SHP77 treated with DMSO at 0.1 percent for 48 hours (cell line): Measurements from ENCODE around the gene MS4A10.

Experiments
- DNase-seq: peaks from one replicate; lab custom pipeline; 2025; lab: John Stamatoyannopoulos, UW

The MS4A10 gene

GRCh38 chr11:60830478-60831142, 45.5 kb downstream of the MS4A10 start:
- no peak for DNase-seq

- peak; percentile 11 for DNase-seq
Measured at GRCh38 chr11:60831143-60831500, 46.0 kb downstream of the MS4A10 start.

- no peak for DNase-seq
Measured at GRCh38 chr11:60831501-60832079, 46.5 kb downstream of the MS4A10 start.

GRCh38 chr11:60834742-60835533, 49.8 kb downstream of the MS4A10 start:
- DNase-seq: no peak

GRCh38 chr11:60835534-60835846, 50.4 kb downstream of the MS4A10 start:
- DNase-seq: no peak

DNA sequence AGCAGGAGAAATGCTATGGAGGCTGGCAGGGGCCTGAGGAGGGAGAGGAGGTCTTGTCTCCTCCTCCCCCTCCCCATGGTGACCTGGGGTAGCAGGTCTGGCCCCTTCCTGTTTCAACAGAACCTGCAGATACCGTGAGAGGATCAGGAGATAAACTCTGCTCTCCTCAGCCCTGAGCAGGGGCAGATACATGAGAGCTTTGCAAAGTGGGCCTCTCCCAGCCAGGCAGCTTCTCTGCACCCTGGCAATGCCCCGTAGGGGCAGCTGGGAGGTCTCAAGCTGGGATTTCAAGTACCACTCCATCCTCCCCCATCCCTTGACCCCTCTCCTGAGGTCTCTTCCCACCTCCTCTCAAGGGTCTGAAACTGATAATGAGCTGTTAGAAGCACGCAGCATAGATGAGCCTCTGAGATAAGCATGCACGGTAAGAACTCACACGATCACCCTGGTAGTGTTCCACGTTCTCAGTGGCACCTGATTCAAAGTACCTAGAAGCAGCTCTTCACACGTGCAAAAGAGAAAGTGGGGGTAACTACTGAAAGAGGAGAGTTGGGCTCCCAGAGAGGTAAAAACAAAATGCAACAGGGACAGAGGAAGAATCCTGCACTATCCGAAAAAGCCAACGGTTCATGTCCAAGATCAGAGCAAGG, 51.9 kb downstream of the MS4A10 start:
- no peak for DNase-seq

- no peak for DNase-seq
Measured at GRCh38 chr11:60838132-60838531, 53.0 kb downstream of the MS4A10 start.

DNA sequence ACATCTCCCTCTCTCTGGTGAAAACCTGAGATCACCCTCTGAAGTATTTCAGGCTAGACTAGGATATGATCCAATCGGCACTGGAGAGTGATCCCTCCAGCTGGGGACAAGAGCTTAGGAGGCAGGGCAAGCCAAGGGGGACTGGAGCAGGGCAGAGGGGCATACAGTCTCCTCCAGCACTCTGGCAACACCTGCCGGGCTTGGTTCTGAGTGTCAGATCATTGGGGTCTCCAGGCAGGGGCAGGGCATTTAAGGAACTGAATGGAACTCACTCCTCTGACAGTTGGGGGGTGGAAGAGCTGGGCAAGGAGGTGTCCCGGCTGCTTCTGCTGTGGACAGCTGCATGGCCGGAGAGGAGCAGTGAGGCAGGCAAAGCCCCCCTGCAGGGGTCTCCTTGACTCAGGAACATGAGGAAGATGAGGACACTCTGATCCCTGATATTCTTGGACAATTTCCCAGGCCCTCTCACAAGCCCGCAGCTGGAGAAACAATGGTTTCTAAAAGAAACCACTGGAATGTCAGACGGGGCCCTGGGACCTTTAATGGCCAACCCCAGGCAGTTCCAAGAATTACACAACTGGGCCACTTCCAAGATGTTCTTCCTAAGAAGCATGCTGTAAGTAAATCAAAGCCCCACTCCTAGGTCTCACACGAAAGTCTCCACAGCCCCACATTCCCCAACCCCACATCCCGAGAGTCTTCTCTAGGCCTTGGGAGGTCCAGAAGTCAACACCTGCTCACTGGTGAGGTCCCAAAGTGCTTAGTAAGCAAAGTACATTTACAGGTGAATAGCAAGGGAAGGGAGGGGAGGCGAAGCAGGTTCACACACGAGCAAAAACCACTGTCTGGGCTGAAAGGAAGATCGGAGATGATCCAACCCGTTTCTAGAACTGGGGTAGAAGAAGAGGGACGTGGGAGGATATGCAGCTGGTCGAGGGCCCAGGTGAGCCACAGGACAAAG, 55.6 kb downstream of the MS4A10 start:
- DNase-seq: no peak

GRCh38 chr11:60841797-60842667, 56.9 kb downstream of the MS4A10 start, which contains the start of gene CCDC86:
Gene CCDC86, plus strand, starts transcription at chr11:60842113. Its CDS starts 12 bp downstream, at chr11:60842125.
- peak; percentile 20 for DNase-seq

GRCh38 chr11:60842668-60843600, 57.8 kb downstream of the MS4A10 start:
- DNase-seq: no peak

GRCh38 chr11:60844045-60844869, 59.1 kb downstream of the MS4A10 start:
- DNase-seq: no peak

DNA sequence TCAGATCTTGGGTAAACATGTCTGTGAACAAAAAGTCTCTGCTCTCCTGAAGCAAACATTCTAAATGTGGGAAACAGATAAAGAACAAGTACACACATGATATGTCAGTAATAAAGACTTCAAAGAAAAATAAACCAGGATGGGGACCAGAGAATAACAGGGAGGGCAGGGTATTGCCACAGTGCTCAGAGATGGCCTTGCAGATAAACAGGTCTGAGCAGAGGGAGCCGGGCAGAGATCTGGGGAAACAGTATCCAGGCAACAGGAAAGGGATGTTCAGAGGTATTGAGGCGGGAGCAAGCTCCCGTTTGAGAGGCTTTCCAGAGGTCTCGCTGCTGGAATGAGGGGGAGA, 59.7 kb downstream of the MS4A10 start:
- no peak for DNase-seq

DNA sequence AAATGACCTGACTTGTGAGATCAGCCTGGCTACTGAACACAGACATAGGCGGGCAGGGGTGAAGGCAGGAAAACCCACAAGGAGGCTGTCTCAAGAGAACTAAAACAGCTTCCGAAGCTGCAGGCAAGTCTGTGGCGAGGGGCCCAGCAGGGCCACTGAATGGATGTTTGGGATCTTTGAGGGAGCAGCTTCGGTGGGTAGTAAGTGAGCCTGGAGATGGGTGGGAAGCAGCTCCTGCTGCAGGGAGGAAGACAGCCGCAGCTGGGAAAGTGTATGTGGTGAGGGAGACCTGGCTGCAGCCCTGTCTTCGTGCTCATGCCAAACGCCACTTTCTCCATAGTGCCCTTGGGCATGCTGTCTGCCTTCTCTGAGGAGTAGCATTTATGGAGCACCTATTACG, 60.2 kb downstream of the MS4A10 start:
- DNase-seq: no peak

- DNase-seq: no peak
Measured at GRCh38 chr11:60847281-60847680, 62.1 kb downstream of the MS4A10 start.

DNA sequence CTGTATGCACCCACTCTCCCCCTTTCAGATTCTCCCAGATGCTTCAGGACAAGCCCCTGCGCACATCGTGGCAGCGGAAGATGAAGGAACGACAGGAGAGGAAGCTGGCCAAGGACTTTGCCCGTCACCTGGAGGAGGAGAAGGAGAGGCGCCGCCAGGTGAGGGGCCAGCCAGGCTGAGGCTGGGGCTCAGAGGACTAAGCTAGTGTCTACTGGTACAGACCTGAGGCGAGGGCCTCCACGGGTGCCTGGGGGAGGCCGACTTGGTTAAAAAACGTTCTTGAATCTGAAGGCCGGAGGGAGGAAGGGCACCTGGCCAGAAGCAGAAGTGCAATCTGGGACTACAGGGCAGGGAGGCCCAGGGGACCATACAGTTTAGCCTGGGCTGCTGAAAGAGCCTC, 62.8 kb downstream of the MS4A10 start:
- DNase-seq: no peak

- no peak for DNase-seq
Measured at GRCh38 chr11:60848714-60849151, 63.6 kb downstream of the MS4A10 start.

DNA sequence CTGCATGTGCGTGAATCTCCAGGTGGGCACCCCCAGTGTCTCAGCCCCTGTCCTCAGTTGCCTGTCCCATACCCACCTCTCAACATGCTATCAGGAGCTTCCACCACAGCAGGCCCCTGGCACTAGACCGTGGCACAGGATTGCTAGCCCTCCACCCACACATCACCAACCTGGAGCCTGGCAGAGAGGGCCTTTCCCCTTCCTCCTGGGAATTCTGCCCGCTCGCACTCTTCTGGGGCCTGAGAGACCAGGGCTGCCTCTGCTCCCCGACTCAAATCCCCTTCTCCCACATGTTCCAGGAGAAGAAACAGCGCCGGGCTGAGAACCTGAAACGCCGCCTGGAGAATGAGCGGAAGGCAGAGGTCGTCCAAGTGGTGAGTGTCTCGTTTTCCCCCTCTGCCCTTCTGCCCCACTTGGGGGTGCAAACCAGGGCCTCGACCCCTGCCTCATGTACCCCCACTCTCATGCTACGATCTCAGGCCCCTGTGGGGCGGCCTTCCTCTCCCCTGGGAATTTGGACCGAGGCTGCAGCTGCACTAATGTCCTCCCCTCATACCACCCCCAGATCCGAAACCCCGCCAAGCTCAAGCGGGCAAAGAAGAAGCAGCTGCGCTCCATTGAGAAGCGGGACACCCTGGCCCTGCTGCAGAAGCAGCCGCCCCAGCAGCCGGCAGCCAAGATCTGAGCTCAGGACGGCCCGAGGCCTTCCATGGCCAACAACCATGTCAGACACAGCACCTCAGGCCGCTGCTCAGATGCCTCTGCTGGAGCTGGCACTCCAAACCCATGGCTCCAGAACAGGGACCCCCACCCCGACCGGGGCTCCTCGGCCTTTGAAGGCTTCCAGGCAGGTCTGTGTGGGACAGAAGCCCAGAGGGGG, 64.7 kb downstream of the MS4A10 start:
- no peak for DNase-seq
